CD14-positive monocyte (primary cell): ENCODE measurements around the gene VPS8. TPM values are rescaled to one million over a fixed set of nuclear protein-coding genes. Genes with fewer than 3 reads are reported as not detected.

Experiments
- DNase-seq, 3 donors: peaks; one replicate each; pipeline ENCODE4 v3.0.0-alpha.2; 2011 to 2022
- H2AFZ ChIP-seq: 2 replicates; pipeline ENCODE4 v1.6.0; 2012; ENCODE audit warnings: mild to moderate bottlenecking, low read depth, low read length, inconsistent platforms; ENCODE audit not compliant: insufficient read depth, poor library complexity, severe bottlenecking
- H3K27ac ChIP-seq, 2 donors: 1 replicate in 1 of 2; 2 replicates in 1 of 2; pipeline ENCODE4 v1.5.1; 2012 to 2013; ENCODE audit warnings: low read length in 2 of 2, control low read depth in 1 of 2, inconsistent platforms in 1 of 2, low read depth in 1 of 2, mild to moderate bottlenecking in 1 of 2
- H3K27me3 ChIP-seq, 2 donors: one replicate each; pipeline versions ENCODE4 v1.6.0 to v1.6.1; 2011 to 2013; ENCODE audit warnings: low read length in 2 of 2; ENCODE audit not compliant: control insufficient read depth in 2 of 2, insufficient read depth in 2 of 2
- H3K36me3 ChIP-seq, 2 donors: replicated peaks in 1 of 2; 1 replicate in 1 of 2; 2 replicates in 1 of 2; pipeline versions ENCODE4 v1.5.1 to v1.6.1; 2012 to 2013; ENCODE audit warnings: low read length in 2 of 2, control low read depth in 1 of 2, inconsistent platforms in 1 of 2, mild to moderate bottlenecking in 1 of 2; ENCODE audit not compliant: insufficient read depth in 2 of 2, control insufficient read depth in 1 of 2
- H3K4me1 ChIP-seq, 2 donors: 1 replicate in 1 of 2; 2 replicates in 1 of 2; pipeline versions ENCODE4 v1.5.1 to v1.6.1; 2012 to 2013; ENCODE audit warnings: low read length in 2 of 2, control low read depth in 1 of 2, inconsistent platforms in 1 of 2, mild to moderate bottlenecking in 1 of 2, moderate library complexity in 1 of 2; ENCODE audit not compliant: insufficient read depth in 2 of 2, control insufficient read depth in 1 of 2
- H3K4me2 ChIP-seq: replicated peaks from 2 replicates; pipeline ENCODE3; 2012; ENCODE audit warnings: low read length, moderate library complexity, mild to moderate bottlenecking; ENCODE audit not compliant: poor library complexity, severe bottlenecking; ENCODE audit errors: extremely low read depth
- H3K4me3 ChIP-seq, 3 experiments: fragments of 200-600 bp in 1 of 3; sonication (generic) in 1 of 3; replicated peaks in 1 of 3; 1 replicate in 2 of 3; 2 replicates in 1 of 3; pipeline ENCODE4 v1.5.1; 2011 to 2013; ENCODE audit warnings: low read length in 3 of 3, mild to moderate bottlenecking in 3 of 3, control low read depth in 2 of 3, low read depth in 2 of 3, inconsistent platforms in 1 of 3, moderate library complexity in 1 of 3
- H3K79me2 ChIP-seq: 2 replicates; pipeline ENCODE4 v1.6.0; 2012; ENCODE audit warnings: mild to moderate bottlenecking, control low read depth, inconsistent platforms, low read length, moderate library complexity; ENCODE audit not compliant: insufficient read depth
- H3K9ac ChIP-seq: 2 replicates; pipeline ENCODE4 v1.6.0; 2017; ENCODE audit warnings: low read length, mild to moderate bottlenecking; ENCODE audit not compliant: insufficient read depth, poor library complexity, severe bottlenecking
- H3K9me3 ChIP-seq, 2 donors: replicated peaks in 1 of 2; 1 replicate in 1 of 2; 2 replicates in 1 of 2; pipeline versions ENCODE4 v1.5.1 to v1.6.1; 2012 to 2013; ENCODE audit warnings: low read length in 2 of 2, control low read depth in 1 of 2; ENCODE audit not compliant: control insufficient read depth in 1 of 2, insufficient read depth in 1 of 2
- H4K20me1 ChIP-seq: 2 replicates; pipeline ENCODE4 v1.6.0; 2012; ENCODE audit warnings: mild to moderate bottlenecking, low read length, control low read depth, moderate library complexity; ENCODE audit not compliant: insufficient read depth
- H3K27ac Mint-ChIP-seq, 7 donors: one replicate each; pipeline ENCODE4 v1.8.0; 2020; ENCODE audit warnings: mild to moderate bottlenecking in 7 of 7, mixed read lengths in 7 of 7, moderate library complexity in 6 of 7, inconsistent platforms in 2 of 7
- H3K27me3 Mint-ChIP-seq, 3 donors: one replicate each; pipeline ENCODE4 v1.8.0; 2021 to 2022; ENCODE audit warnings: low read depth in 3 of 3, mild to moderate bottlenecking in 3 of 3, mixed read lengths in 3 of 3, moderate library complexity in 3 of 3, inconsistent platforms in 1 of 3
- H3K36me3 Mint-ChIP-seq, 2 donors: one replicate each; pipeline ENCODE4 v1.8.0; 2020; ENCODE audit warnings: mixed read lengths in 2 of 2, inconsistent platforms in 1 of 2, mild to moderate bottlenecking in 1 of 2
- H3K4me1 Mint-ChIP-seq: one replicate; pipeline ENCODE4 v1.8.0; 2020; ENCODE audit warnings: mild to moderate bottlenecking, mixed read lengths
- H3K4me3 Mint-ChIP-seq, 2 donors: one replicate each; pipeline ENCODE4 v1.8.0; 2020; ENCODE audit warnings: mild to moderate bottlenecking in 2 of 2, mixed read lengths in 2 of 2, moderate library complexity in 1 of 2
- H3K9me3 Mint-ChIP-seq, 7 donors: one replicate each; pipeline ENCODE4 v1.8.0; 2020 to 2022; ENCODE audit warnings: mixed read lengths in 7 of 7, mild to moderate bottlenecking in 6 of 7, moderate library complexity in 6 of 7, inconsistent platforms in 2 of 7
- CTCF ChIP-seq: fragments of 200-600 bp; IDR thresholded peaks from one replicate; pipeline ENCODE4 v1.8.0; 2022; ENCODE audit warnings: antibody characterized with exemption, mild to moderate bottlenecking
- WGBS: methylation state at CpG from one replicate; pipeline ENCODE4 v1.1.5; 2013; ENCODE audit warnings: missing lambda C conversion rate; ENCODE audit not compliant: insufficient coverage; 5-methylcytosine and 5-hydroxymethylcytosine counted together
- intact Hi-C, 2 donors: fragments of 100-400 bp; cut with micrococcal nuclease; formaldehyde crosslinking; loops; one replicate each; pipeline versions ENCODE4 v1.15.0 to v1.15.1; 2023
- polyA plus RNA-seq, 3 donors: library from polyadenylated mRNA; depleted of rRNA in 1 of 3; unstranded in 2 of 3; stranded (reverse) in 1 of 3; fragments of 300-500 nt in 2 of 3; fragments of >200 nt in 1 of 3; fragmentation: Illumina TruSeq in 2 of 3; gene quantifications; 1 replicate in 2 of 3; 2 replicates in 1 of 3; pipeline ENCODE4 v1.2.3, GENCODE V29; 2012 to 2021

The VPS8 gene
- polyA plus RNA-seq, 3 donors = 22.0 to 42.3 (median 29.2) TPM

GRCh38 chr3:184836090-184836822 lies 24.3 kb downstream of the VPS8 start:
- no peak for DNase-seq
- no peak overlapping the region for H3K4me3 Mint-ChIP-seq
- H4K20me1 ChIP-seq = peaks cover under 1% of the 10 kb centered on the region

GRCh38 chr3:184842433-184842832 lies 30.5 kb downstream of the VPS8 start:
- H3K27ac ChIP-seq = no peak overlapping the region
- Mint-ChIP-seq H3K36me3 (peaks cover 48 to 52% of the 10 kb centered on the region in 2 donors), H3K27ac (no peak overlapping the region), H3K27me3 (no peaks in the 10 kb centered on the region), H3K4me3 (no peak overlapping the region), H3K9me3 (no peaks in the 10 kb centered on the region), H3K4me1 (peaks cover 8% of the 10 kb centered on the region)
- H3K9me3 ChIP-seq = no peaks in the 10 kb centered on the region
- no peaks in the 10 kb centered on the region for H3K4me1 ChIP-seq
- no peaks in the 10 kb centered on the region for H3K79me2 ChIP-seq
- H3K27me3 ChIP-seq = no peaks in the 10 kb centered on the region
- H3K9ac ChIP-seq = no peak overlapping the region
- no CpG with 5 or more reads among the region's 1 CpG for WGBS
- H3K36me3 ChIP-seq = peaks cover 30 to 83% of the 10 kb centered on the region in 2 donors
- H4K20me1 ChIP-seq = no peaks in the 10 kb centered on the region
- no peak overlapping the region for H2AFZ ChIP-seq
- no peak overlapping the region for H3K4me2 ChIP-seq
- no peak for DNase-seq
- TF ChIP-seq CTCF = no peak
- intact Hi-C loops = no loop called here
- H3K4me3 ChIP-seq = no peak overlapping the region

More at GRCh38 chr3:184836090-184836822, 24.3 kb downstream of the VPS8 start:
- no peaks in the 10 kb centered on the region for H3K4me1 ChIP-seq
- Mint-ChIP-seq H3K4me1 (peaks cover 8% of the 10 kb centered on the region), H3K27ac (no peak overlapping the region), H3K36me3 (peaks cover 74 to 82% of the 10 kb centered on the region in 2 donors), H3K27me3 (no peaks in the 10 kb centered on the region), H3K9me3 (peaks cover 0 to 4% (median 2%) of the 10 kb centered on the region in 7 donors)
- intact Hi-C loops = no loop called here
- H3K4me3 ChIP-seq = no peak overlapping the region
- H3K36me3 ChIP-seq = peaks cover 63 to 95% of the 10 kb centered on the region in 2 donors
- TF ChIP-seq CTCF = no peak
- no peaks in the 10 kb centered on the region for H3K27me3 ChIP-seq
- no peak overlapping the region for H2AFZ ChIP-seq
- no peaks in the 10 kb centered on the region for H3K9me3 ChIP-seq
- no CpG with 5 or more reads among the region's 2 CpGs for WGBS
- no peak overlapping the region for H3K9ac ChIP-seq
- no peak overlapping the region for H3K4me2 ChIP-seq
- no peak overlapping the region for H3K27ac ChIP-seq
- no peaks in the 10 kb centered on the region for H3K79me2 ChIP-seq
